NK-92 (cell line): ENCODE data around the gene ZFP14.
"Not testable (repeated sequence)": the region's sequence is repeated elsewhere in the genome, so short reads cannot be mapped to it uniquely, and the experiment has no call there.

Source experiments
- DNase-seq: peaks from one replicate; lab custom pipeline; 2025; ENCODE audit not compliant: unreplicated experiment; lab: John Stamatoyannopoulos, UW

ZFP14 gene

DNA sequence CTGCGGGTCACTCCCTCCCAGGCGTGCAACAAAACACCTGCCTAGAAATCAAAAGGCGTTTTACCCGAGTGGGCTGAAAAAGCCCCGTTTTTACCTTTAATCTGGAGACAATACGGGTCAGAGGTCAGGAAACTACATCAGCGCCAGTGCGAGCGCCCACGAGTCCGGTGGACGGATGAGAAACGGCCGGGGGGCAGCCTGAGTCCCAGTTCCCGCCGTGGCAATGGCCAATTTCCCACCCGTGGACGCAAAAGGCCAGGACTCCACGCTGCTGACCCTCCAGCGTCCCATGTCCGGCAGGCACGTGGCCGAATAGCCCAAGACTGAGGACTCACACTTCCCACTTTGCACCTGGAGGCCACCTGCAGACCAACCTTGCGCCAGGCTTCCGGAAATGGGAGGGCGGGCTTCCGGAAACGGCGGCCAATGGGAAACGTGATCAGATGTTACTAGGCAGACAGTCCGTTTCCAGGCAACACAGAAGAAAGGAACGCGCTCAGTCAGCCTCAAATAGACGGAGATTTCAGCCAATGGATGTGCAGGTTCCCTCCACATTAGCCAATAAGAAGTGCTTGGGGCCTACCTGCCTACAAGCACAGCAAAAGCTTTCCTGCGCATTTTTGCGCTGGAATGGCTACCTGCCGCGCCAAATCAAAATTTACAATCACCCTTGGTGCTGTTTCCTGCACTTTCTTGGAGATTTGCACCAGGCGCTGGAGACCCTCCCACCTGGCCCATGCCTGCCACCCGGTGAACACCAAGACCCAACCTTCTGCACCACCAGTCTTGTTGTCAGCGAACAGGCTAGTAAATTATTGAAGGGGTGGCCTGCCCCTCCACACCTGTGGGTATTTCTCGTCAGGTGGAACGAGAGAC lies 47.4 kb downstream of the ZFP14 start:
- no peak for DNase-seq

DNA sequence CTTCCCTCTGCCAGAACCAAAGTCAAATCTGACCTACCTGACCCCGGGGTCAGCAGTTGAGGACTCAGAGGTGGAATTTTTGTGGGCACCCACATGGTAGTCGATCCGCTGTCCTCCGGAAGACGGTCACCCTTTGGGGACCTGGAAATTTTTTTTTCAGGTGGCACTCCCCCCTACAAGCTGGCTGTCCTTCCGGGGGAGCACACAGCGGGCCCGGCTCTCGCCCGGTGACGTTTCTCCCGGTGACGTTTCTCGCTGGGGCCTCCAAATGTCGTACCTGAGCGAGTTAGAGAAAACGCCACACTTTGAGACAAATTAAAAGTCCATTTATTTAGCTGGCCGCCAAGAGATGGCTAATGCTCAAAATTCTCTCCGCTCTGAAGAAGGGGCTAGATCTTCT lies 48.8 kb downstream of the ZFP14 start:
- no peak for DNase-seq

DNA sequence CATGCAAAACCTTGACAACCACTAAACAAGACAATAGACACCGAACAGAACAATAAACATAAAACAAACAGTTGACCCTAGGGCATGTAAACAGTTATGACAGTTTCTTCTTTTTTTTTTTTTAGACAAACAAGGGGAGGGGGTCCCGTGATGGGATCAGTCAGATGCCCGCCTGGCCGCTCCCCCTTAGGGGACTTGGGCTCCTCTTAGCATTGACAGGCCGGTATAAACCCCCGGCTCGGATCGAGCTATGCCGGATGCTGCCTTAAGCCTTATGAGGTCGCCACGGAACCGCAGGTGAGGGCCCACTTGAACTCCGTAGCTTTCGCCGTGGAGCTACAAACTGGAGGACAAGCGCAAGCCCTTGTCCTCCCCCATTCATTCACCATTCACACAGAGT lies 49.5 kb downstream of the ZFP14 start:
- DNase-seq = not testable (repeated sequence)

DNA sequence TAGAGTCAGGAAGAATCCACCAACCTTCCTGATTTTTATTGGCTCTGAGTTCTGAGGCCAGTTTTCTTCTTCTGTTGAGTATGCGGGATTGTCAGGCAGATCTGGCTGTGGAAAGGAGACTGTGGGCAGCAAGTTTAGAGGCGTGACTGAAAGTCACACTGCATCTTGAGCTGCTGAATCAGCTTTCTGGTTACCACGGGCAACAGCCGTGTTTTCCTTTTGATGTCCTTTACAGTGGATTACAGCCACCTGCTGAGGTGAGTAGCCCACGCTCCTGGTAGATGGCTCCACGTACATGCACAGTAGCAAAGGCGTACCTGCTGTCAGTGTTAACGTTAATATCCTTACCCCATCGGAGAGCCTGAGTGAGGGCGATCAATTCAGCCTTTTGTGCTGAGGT lies 52.4 kb downstream of the ZFP14 start:
- not testable (repeated sequence) for DNase-seq

DNA sequence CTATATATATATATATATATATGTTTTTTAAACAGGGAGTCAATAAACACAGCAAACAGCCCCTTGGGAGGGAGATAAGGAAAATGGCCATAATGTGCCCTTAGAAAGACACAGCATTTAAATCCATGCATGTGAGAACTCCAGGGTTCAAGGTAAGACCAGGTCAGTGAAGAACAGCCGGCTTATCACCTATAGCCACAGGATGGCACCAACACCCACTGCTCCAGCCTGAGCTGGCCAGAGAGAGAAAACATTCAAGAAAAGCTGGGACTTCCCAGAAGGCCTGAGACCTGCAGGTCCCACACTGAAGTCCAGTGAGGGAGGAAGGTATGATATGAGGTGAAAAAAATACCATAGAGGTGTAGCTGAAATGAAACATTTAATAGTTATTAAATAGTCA lies 63.8 kb downstream of the ZFP14 start:
- not testable (repeated sequence) for DNase-seq

DNA sequence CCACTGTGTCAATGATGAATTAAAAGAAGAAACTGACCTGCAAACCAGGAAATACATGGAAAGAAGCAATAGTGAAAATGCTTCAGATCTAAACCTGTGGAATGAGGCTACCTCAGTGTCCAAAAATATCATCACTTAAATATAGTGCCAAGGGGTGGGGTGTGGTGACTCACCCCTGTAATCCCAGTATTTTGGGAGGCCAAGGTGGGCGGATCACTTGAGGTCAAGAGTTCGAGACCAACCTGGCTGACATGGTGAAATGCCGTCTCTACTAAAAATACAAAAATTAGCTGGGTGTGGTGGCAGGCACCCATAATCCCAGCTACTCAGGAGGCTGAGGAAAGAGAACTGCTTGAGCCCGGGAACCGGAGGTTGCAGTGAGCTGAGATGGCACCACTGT lies 64.9 kb downstream of the ZFP14 start:
- not testable (repeated sequence) for DNase-seq

DNA sequence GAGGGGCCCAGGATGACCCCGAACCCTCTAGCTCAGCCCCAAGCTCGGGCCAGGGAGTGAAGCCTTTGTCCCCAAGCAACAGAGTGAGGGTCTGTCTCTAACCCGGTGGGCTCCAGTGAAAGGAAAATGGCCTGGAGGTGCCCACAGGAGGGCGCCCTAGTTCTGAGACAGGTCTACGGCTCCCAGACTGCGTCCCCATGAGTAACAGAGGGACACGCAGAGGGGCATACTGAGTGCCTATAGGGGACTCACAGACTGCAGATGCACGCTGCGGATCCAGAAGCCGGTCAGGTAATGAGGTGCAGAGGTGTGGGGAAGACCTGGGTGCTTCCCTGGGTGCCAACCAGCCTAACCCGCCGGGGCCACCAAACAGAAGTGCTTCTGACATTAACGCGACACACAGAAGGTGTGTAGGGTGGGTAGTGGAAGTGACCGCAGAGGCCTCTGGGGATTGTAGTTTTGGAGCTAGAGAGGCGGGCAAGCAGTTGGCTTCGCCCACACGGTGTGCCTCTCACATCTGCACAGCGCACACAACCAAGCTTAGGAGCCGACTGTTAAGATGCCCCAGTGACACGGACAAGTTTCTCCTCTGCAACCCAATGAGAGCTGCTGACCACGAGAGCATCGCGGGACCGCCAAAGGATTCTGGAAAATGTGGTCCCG lies 67.8 kb downstream of the ZFP14 start:
- DNase-seq = not testable (repeated sequence)

DNA sequence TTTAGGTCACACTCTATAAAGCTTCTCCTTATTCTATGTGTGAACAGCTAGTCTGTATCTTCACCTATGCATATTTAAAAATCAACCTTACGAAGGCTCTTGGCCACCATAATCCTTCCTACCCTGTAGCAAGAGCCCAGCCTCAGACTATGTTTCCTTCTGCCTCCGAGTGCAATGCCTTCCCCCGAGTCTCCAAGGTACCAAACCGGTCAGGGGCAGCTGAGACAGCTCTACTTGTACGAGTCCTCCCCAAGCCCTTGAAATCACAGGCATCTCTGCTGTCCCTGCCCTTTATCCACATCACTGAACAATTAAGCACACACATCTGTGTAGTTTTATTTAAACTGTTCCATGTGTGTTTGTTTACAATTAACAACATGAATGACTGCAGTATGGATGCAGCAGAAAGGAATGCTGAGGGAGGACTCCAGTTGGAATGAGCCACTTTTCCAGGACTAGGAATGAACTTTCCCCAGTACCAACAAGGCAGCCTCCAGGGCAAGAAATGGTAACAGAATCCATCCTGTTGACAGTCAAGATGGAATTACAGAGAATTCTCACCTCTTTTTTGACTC lies 68.5 kb downstream of the ZFP14 start:
- DNase-seq = not testable (repeated sequence)

DNA sequence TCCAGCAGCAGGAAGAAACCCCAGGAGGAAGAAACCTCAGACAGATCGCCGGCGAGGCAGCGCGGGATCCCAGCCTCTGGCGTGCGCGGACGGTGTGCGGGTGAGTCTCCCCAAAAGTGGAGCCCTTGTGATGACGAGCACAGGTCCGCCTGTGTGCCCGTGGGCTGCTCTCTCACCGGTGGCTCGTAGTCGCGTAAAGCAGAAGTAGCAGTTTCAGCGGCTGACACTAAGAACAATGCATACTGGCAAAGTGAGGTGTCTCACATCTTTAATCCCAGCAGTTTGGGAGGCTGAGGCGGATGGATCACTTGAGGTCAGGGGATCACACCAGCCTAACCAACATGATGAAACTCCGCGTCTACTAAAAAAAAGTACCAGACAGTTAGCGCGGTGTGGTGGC lies 69.2 kb downstream of the ZFP14 start:
- DNase-seq = not testable (repeated sequence)

DNA sequence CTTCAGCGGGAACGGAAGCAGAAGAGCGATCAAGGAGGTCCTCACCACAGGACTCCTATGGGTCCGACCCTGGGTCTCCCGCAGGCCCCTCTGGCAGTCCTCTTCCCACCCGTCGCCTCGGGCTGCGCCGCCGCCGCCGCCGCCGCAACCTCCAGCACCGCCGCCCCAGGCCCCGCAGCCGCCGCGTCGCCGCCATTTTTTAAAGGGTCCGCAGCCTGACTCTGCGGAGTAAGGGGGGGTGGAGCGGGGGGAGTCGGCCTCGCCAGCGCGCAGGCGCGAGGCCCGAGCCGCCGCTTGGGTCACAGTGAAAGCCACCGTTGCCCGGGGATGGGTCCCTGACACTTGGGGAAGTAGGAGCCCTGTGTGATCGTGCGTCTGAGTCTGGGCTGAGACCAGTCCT lies 69.7 kb downstream of the ZFP14 start:
- not testable (repeated sequence) for DNase-seq

DNA sequence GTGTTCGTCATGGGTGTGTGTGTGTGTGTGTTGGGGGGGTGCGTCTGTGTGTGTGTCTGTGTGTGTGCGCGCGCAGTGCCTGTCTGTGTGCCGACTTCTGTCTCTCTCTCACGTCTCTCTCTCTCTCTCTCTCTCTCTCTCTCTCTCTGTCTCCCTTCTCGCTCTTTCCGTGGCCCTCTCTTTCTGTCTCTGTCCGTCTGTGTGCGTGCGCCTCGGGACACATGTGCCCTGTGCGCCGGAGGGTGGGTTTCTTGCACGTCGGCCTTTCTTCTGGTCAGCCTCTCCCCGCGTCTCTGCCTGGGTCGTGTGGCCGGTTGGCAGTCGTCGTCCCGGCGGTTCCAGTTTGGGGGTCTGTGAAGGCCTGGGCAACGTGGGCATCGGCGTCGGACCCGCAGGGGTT lies 86.7 kb downstream of the ZFP14 start:
- DNase-seq = not testable (repeated sequence)
